ENCODE measurements around the gene RNF32. TPM values are rescaled to one million over a fixed set of nuclear protein-coding genes. Genes with fewer than 3 reads are reported as not detected.

The RNF32 gene
- total RNA-seq (2022; extraction: Qiagen RNA extraction; ENCODE audit: low read depth) = 1.1 to 1.9 TPM (median 1.6 TPM) in 5 replicates

DNA sequence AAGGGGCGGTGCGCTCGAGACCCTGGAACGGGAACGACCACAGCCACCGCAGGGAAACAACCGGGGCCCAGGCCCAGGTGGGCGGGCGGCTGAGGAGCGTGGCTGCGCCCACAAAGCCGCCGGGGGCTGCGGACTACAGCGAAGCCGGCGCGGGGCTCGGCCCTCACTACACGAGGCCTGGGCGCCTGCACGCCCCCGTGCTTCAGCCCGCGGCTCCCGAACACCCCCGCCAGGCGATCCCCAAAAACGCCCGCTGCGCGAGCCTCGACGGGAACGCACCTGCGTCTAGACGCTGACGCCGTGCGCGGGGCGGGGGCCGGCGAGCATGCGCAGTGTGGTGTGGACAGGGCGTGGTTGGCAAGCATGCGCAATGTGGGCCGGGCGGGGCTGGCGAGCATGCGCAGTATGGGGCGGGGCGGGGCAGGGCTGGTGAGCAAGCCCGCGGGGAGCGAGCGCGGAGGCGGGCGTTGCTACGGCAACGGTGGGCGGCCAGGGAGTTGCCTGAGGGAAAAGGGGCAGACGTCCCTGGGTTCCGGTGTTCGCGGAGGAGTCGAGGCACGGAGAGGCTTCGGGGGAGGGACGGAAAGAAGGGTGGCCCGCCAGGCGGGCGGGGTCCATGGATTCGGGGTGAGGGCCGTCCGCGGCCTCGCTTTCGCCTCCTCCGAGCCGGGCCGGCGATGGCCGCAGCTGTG lies at the start of gene RNF32:
RNF32 (plus strand) TSS at position 518 of the 692 bp plus-strand sequence. CDS start 3,104 bp downstream, outside the sequence.

All from A549 treated with CpdA at 1 μM for 4 hours (cell line).